Muscle layer of duodenum (tissue), 2 donors: ENCODE results near the gene NFX1.
A peak's percentile ranks its signal among the peaks of the same experiment; 100 is the strongest.

Experiments used
- H3K27ac ChIP-seq: one replicate; pipeline ENCODE4 v1.7.0; 2013; ENCODE audit warnings: mild to moderate bottlenecking, low read length
- H3K27me3 ChIP-seq: one replicate; pipeline ENCODE4 v1.7.0; 2013; ENCODE audit warnings: low read depth, mild to moderate bottlenecking, control low read depth, low read length
- H3K36me3 ChIP-seq, 2 donors: one replicate each; pipeline ENCODE4 v1.7.0; 2013; ENCODE audit warnings: low read length in 2 of 2, control low read depth in 1 of 2, mild to moderate bottlenecking in 1 of 2; ENCODE audit not compliant: insufficient read depth in 2 of 2, control insufficient read depth in 1 of 2
- H3K4me1 ChIP-seq, 2 donors: one replicate each; pipeline ENCODE4 v1.7.0; 2013; ENCODE audit warnings: low read length in 2 of 2, mild to moderate bottlenecking in 2 of 2, control low read depth in 1 of 2, moderate library complexity in 1 of 2; ENCODE audit not compliant: insufficient read depth in 2 of 2, control insufficient read depth in 1 of 2
- H3K4me3 ChIP-seq, 2 donors: one replicate each; pipeline ENCODE4 v1.7.0; 2013; ENCODE audit warnings: low read length in 2 of 2, low read depth in 1 of 2, mild to moderate bottlenecking in 1 of 2
- H3K9me3 ChIP-seq, 2 donors: one replicate each; pipeline ENCODE4 v1.7.0; 2013; ENCODE audit warnings: low read length in 2 of 2, control low read depth in 1 of 2, mild to moderate bottlenecking in 1 of 2; ENCODE audit not compliant: control insufficient read depth in 1 of 2
- donor health status: healthy.

The NFX1 gene

DNA sequence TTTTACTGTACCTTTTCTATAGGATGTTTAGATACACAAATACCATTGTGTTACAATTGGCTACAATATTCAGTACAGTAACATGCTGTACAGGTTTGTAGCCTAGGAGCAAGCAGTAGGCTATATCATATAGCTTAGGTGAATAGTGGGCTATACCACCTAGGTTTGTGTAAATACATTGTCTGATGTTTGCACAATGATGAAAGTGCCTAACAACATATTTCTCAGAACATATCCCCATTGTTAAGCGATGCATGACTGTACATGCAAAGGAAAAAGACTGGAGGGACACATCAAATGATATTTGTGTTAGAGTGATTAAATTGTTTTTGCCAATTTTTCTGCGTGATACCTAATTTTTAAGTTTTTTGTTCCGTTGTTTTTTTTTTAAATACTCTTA lies 20.2 kb upstream of the NFX1 start:
- Histone ChIP-seq H3K36me3 (peaks cover 41 to 55% of the 10 kb centered on the region in 2 donors), H3K27ac (no peak overlapping the region), H3K27me3 (no peaks in the 10 kb centered on the region), H3K4me1 (peaks cover 7 to 15% of the 10 kb centered on the region in 2 donors), H3K9me3 (no peaks in the 10 kb centered on the region), H3K4me3 (no peak overlapping the region)

DNA sequence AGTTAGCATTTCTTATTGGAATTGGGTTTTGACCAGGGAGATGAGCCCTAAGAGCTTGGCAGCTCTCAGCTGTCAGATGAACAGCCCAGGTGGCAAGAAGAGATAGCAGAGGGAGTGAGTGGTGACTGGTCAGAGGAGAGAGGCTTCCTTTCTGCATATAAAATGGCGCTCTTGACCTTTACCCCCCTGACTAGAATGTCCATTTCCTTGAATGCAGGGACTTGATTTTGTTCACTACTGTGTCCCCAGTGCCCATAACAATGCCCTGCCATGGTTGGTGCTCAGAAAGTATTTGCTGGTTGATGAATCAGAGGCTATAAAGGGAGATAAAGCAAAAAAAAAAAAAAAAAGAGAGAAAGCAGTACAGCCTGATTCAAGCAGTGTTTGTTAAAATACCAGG lies 18.3 kb upstream of the NFX1 start:
- Histone ChIP-seq H3K4me3 (no peak overlapping the region), H3K4me1 (no peaks in the 10 kb centered on the region), H3K27me3 (no peaks in the 10 kb centered on the region), H3K9me3 (no peaks in the 10 kb centered on the region), H3K36me3 (peaks cover 47 to 64% of the 10 kb centered on the region in 2 donors), H3K27ac (no peak overlapping the region)

- no peaks in the 10 kb centered on the region for H3K9me3 ChIP-seq
- peaks cover 52 to 76% of the 10 kb centered on the region in 2 donors for H3K36me3 ChIP-seq
- H3K27ac ChIP-seq = no peak overlapping the region
- no peaks in the 10 kb centered on the region for H3K4me1 ChIP-seq
- no peak overlapping the region for H3K4me3 ChIP-seq
- no peaks in the 10 kb centered on the region for H3K27me3 ChIP-seq
Measured at GRCh38 chr9:33273266-33273971, 16.9 kb upstream of the NFX1 start.

DNA sequence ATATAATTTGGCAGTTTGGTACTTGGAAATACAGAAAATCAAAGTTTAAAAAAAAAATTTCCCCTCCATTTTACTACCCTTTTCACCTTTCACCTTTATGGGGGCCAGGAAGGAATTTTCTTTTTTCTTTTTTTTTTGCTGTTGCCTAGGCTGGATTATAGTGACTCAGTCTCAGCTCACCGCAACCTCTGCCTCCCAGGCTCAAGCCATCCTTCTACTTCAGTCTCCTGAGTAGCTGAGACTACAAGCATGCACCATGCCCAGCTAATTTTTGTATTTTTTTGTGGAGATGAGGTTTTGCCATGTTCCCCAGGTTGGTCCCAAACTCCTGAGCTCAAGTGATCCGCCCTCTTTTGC lies 16.4 kb upstream of the NFX1 start:
- Histone ChIP-seq H3K9me3 (no peaks in the 10 kb centered on the region), H3K27me3 (no peaks in the 10 kb centered on the region), H3K4me1 (no peaks in the 10 kb centered on the region), H3K27ac (no peak overlapping the region), H3K4me3 (no peak overlapping the region), H3K36me3 (peaks cover 57 to 81% of the 10 kb centered on the region in 2 donors)

GRCh38 chr9:33277484-33277883 lies 12.8 kb upstream of the NFX1 start:
- no peaks in the 10 kb centered on the region for H3K27me3 ChIP-seq
- H3K9me3 ChIP-seq = no peaks in the 10 kb centered on the region
- H3K27ac ChIP-seq = no peak overlapping the region
- no peaks in the 10 kb centered on the region for H3K4me1 ChIP-seq
- H3K4me3 ChIP-seq = no peak overlapping the region
- H3K36me3 ChIP-seq = peaks cover 48 to 89% of the 10 kb centered on the region in 2 donors

- H3K27ac ChIP-seq = no peak overlapping the region
- H3K36me3 ChIP-seq = peaks cover 4 to 25% of the 10 kb centered on the region in 2 donors
- no peaks in the 10 kb centered on the region for H3K27me3 ChIP-seq
- no peaks in the 10 kb centered on the region for H3K9me3 ChIP-seq
- H3K4me3 ChIP-seq = no peak overlapping the region
- H3K4me1 ChIP-seq = peaks cover 6 to 8% of the 10 kb centered on the region in 2 donors
Measured at GRCh38 chr9:33285502-33285901, 4.8 kb upstream of the NFX1 start.

DNA sequence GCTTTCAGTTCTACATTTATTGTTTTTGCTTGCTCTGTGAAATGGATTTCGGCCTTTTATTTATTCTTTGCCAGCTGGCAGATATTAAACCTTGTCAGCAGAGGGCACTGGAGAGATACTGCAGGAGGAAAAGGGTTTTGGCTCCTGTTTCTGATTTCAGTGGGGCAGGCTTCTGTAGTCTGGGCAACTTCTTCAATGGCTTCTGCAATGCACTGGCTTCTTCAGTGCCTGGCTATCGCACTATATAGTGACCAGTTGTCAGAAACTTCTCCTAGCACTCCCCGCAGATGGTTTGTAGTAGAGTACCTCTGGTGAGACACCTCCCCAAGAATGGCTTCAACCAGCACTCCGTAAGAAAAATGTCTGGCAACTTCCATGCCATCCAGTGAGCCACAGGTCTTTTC lies 3.2 kb upstream of the NFX1 start:
- Histone ChIP-seq H3K9me3 (no peaks in the 10 kb centered on the region), H3K4me1 (peaks cover 15 to 18% of the 10 kb centered on the region in 2 donors), H3K4me3 (no peak overlapping the region), H3K27me3 (no peaks in the 10 kb centered on the region), H3K36me3 (peaks cover 0 to 17% of the 10 kb centered on the region in 2 donors), H3K27ac (peak overlapping the region; percentile 74)

- no peak overlapping the region for H3K27ac ChIP-seq
- H3K4me3 ChIP-seq = no peak overlapping the region
- no peaks in the 10 kb centered on the region for H3K27me3 ChIP-seq
- H3K9me3 ChIP-seq = no peaks in the 10 kb centered on the region
- peaks cover 18 to 20% of the 10 kb centered on the region in 2 donors for H3K4me1 ChIP-seq
- H3K36me3 ChIP-seq = peaks cover 0 to 11% of the 10 kb centered on the region in 2 donors
Measured at GRCh38 chr9:33288235-33288634, 2.1 kb upstream of the NFX1 start.

GRCh38 chr9:33288828-33289483 lies 1.4 kb upstream of the NFX1 start:
- no peak overlapping the region for H3K27ac ChIP-seq
- no peaks in the 10 kb centered on the region for H3K9me3 ChIP-seq
- peaks cover 0 to 11% of the 10 kb centered on the region in 2 donors for H3K36me3 ChIP-seq
- H3K4me1 ChIP-seq = peaks cover 18 to 20% of the 10 kb centered on the region in 2 donors
- no peak overlapping the region for H3K4me3 ChIP-seq
- H3K27me3 ChIP-seq = no peaks in the 10 kb centered on the region

- Histone ChIP-seq H3K27ac (peak overlapping the region; percentile 100), H3K4me3 (peak overlapping the region; percentile 86 to 92), H3K9me3 (no peaks in the 10 kb centered on the region), H3K27me3 (no peaks in the 10 kb centered on the region), H3K36me3 (peaks cover 3 to 11% of the 10 kb centered on the region in 2 donors), H3K4me1 (peaks cover 18 to 20% of the 10 kb centered on the region in 2 donors)
Measured at GRCh38 chr9:33289496-33289895, 820 bp upstream of the NFX1 start.

DNA sequence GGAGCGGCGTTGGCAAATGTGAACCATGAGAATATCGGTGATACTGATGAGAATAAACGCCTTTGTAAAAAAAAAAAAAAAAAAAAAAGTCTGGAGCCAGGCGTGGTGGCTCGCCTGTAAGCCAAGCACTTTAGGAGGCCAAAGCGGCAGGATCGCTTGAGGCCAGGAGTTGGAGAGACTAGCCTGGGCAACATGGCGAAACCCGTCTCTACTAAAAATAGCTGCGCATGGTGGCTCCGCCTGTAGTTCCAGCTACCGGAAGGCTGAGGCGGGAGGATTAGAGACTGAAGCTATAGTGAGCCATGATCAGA lies 425 bp upstream of the NFX1 start:
- peak overlapping the region; percentile 86 to 92 for H3K4me3 ChIP-seq
- no peaks in the 10 kb centered on the region for H3K9me3 ChIP-seq
- no peaks in the 10 kb centered on the region for H3K27me3 ChIP-seq
- peaks cover 18 to 20% of the 10 kb centered on the region in 2 donors for H3K4me1 ChIP-seq
- peaks cover 7 to 11% of the 10 kb centered on the region in 2 donors for H3K36me3 ChIP-seq
- H3K27ac ChIP-seq = peak overlapping the region; percentile 100

- H3K27me3 ChIP-seq = no peaks in the 10 kb centered on the region
- H3K9me3 ChIP-seq = no peaks in the 10 kb centered on the region
- H3K4me3 ChIP-seq = peak overlapping the region; percentile 86 to 92
- H3K36me3 ChIP-seq = peaks cover 10 to 11% of the 10 kb centered on the region in 2 donors
- peaks cover 18 to 26% of the 10 kb centered on the region in 2 donors for H3K4me1 ChIP-seq
- peak overlapping the region; percentile 100 for H3K27ac ChIP-seq
Measured at GRCh38 chr9:33291031-33291397, 698 bp downstream of the NFX1 start.
